Activated T-cell treated with anti-CD3 and anti-CD28 coated beads, Interleukin-2, amount 50 U/mL, for 72 hours (primary cell): ENCODE measurements around the gene CMIP. TPM values are rescaled to one million over a fixed set of nuclear protein-coding genes. Genes with fewer than 3 reads are reported as not detected.
"Not testable (repeated sequence)": the region's sequence is repeated elsewhere in the genome, so short reads cannot be mapped to it uniquely, and the experiment has no call there.

ENCODE experiments used
- ATAC-seq, 2 donors: fragments of 150-1000 bp; cut with Tn5 transposase; replicated peaks in 1 of 2; 2 replicates each; pipeline ENCODE4 v1.10.0; 2021; ENCODE audit warnings: moderate library complexity in 2 of 2, mild to moderate bottlenecking in 1 of 2
- DNase-seq, 2 donors: peaks; one replicate each; pipeline ENCODE4 v3.0.0; 2021 to 2022; ENCODE audit warnings: mixed read lengths in 1 of 2
- H3K27ac Mint-ChIP-seq: one replicate; pipeline ENCODE4 v1.8.0; 2022; ENCODE audit warnings: mild to moderate bottlenecking, moderate library complexity, mixed read lengths
- H3K27me3 Mint-ChIP-seq: one replicate; pipeline ENCODE4 v1.8.0; 2022; ENCODE audit warnings: low read depth, mixed read lengths
- H3K36me3 Mint-ChIP-seq, 2 donors: one replicate each; pipeline ENCODE4 v1.8.0; 2022; ENCODE audit warnings: mixed read lengths in 2 of 2, mild to moderate bottlenecking in 1 of 2; ENCODE audit not compliant: insufficient read depth in 2 of 2
- H3K4me1 Mint-ChIP-seq: one replicate; pipeline ENCODE4 v1.8.0; 2022; ENCODE audit warnings: low read depth, mixed read lengths
- H3K4me3 Mint-ChIP-seq, 2 donors: one replicate each; pipeline ENCODE4 v1.8.0; 2022; ENCODE audit warnings: mild to moderate bottlenecking in 2 of 2, mixed read lengths in 2 of 2, moderate library complexity in 2 of 2
- H3K9me3 Mint-ChIP-seq, 2 donors: one replicate each; pipeline ENCODE4 v1.8.0; 2022; ENCODE audit warnings: mixed read lengths in 2 of 2
- total RNA-seq, 2 donors: library from RNA; stranded (reverse); gene quantifications; one replicate each; pipeline ENCODE4 v1.2.3, GENCODE V29; 2022

Gene CMIP
- total RNA-seq, 2 donors from 2014 or later, result 53.1 to 59.0 TPM

DNA sequence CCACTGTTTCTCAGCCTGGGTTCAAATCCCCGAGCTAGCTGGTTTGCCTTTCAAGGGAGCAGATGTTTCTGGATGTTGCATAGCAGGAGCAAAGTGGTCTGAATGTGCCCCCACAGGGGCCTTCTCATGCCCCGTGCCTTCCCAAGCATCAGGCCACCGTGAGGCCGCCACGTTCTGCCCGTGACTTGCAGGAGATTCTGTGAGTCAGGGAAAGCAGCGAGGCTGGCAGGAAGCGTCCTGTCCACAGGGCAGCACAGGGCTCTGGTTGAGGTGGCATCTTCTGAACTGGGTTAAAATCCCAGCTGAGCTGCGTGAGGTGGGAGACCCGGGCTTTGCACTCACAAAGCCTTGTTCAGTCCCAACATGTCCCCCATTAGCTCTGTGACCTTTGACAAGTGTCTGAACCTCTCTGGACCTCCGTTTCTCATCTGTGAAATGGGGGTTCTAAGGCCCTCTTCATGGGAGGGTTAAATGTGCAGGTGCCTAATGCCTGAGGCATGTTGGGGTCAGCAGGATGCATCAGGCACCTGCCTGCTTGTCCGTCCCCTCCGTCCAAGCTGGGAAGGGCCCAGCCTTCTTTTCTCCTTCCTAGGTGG is 239.7 kb downstream of the CMIP start:
- DNase-seq (no peak), ATAC-seq (no peak)
- Mint-ChIP-seq H3K4me1 (peaks cover 10% of the 10 kb centered on the region), H3K27me3 (no peaks in the 10 kb centered on the region), H3K27ac (peak overlapping the region; percentile 42), H3K36me3 (peaks cover 0 to under 1% of the 10 kb centered on the region in 2 donors), H3K4me3 (no peak overlapping the region), H3K9me3 (no peaks in the 10 kb centered on the region)

DNA sequence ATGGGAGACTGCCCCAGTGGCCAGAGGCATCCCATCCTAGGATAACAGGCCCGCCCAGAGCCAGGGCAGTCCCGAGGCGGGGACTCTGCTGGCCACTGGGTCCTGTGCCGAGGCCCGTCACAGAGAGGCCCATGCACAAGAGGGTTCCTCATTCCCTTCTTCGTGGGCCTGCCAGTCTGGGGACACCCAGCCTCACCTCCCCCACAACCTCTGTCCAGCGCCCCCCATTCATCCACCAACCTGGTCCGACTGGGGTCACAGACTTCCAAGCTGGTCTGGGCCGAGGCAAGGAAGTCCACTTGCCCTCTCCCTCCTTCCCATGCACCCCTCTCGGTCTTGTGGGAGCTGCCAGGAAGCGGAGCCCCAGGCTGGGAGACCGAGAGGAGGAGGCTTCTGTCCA is 240.3 kb downstream of the CMIP start:
- Mint-ChIP-seq H3K27me3 (no peaks in the 10 kb centered on the region), H3K27ac (peak overlapping the region; percentile 42), H3K9me3 (no peaks in the 10 kb centered on the region), H3K4me3 (no peak overlapping the region), H3K4me1 (peaks cover 10% of the 10 kb centered on the region), H3K36me3 (no peaks in the 10 kb centered on the region)
- ATAC-seq, result no peak
- DNase-seq, result no peak

- DNase-seq, result no peak
- Mint-ChIP-seq H3K4me3 (no peak overlapping the region), H3K4me1 (peaks cover 10% of the 10 kb centered on the region), H3K27me3 (no peaks in the 10 kb centered on the region), H3K9me3 (no peaks in the 10 kb centered on the region), H3K27ac (no peak overlapping the region), H3K36me3 (no peaks in the 10 kb centered on the region)
- no peak for ATAC-seq
Observed at GRCh38 chr16:81686391-81687130, 242.0 kb downstream of the CMIP start.

- ATAC-seq, result no peak
- peaks cover 0 to 2% of the 10 kb centered on the region in 2 donors for H3K36me3 Mint-ChIP-seq
Observed at GRCh38 chr16:81687131-81687456, 242.5 kb downstream of the CMIP start.

DNA sequence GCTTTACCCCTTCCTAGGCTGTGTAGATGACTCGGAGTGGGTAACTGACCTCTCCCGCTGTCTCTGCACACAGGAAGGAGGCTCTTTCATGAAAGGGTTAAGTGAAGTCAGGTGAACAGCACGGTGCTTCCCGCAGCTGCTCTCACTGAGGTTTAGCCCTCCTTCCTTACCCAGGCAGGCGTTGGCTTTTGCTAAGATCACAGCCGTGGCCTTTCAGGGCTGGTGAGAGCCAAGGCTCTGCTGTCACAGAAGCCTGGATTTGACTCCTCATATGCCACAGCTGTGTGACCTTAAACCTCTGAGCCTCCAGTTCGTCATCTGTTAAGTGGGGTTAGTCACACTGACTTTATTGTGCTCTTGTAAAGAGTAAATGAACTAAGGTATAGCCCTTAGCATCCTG is 243.6 kb downstream of the CMIP start:
- H3K27ac Mint-ChIP-seq, result peak overlapping the region; percentile 46
- peak; percentile 49 to 58 for DNase-seq
- ATAC-seq, result peak; percentile 93 to 94
- peaks cover 10% of the 10 kb centered on the region for H3K4me1 Mint-ChIP-seq
- H3K4me3 Mint-ChIP-seq, result no peak overlapping the region
- no peaks in the 10 kb centered on the region for H3K27me3 Mint-ChIP-seq
- H3K9me3 Mint-ChIP-seq, result no peaks in the 10 kb centered on the region
- peaks cover 0 to 2% of the 10 kb centered on the region in 2 donors for H3K36me3 Mint-ChIP-seq

More at GRCh38 chr16:81687131-81687456, 242.5 kb downstream of the CMIP start:
- Mint-ChIP-seq H3K4me1 (peaks cover 10% of the 10 kb centered on the region), H3K4me3 (no peak overlapping the region), H3K27ac (no peak overlapping the region), H3K27me3 (no peaks in the 10 kb centered on the region), H3K9me3 (no peaks in the 10 kb centered on the region)
- DNase-seq, result no peak

- not testable (repeated sequence) for H3K4me1 Mint-ChIP-seq, H3K27ac Mint-ChIP-seq, H3K27me3 Mint-ChIP-seq
Observed at GRCh38 chr16:81688839-81689238, 244.2 kb downstream of the CMIP start.

DNA sequence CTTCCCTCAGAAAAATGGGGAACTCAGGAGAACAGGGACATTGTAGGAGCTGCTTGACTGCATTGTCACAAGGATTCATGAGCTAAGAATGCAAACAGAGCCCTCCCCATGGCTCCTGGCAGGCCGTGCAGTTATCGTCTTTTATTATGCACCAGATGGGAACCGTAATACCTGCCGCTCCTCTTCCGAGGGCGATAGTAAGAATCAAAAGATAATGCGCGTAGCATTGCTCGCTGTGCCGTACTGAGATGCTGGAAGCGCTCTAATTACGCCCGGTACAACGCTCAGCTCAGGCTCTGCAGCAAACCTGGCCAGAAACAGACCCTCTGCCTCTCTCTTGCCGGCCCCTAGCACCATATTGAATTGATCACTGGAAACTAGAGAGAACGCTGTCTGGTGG is 247.4 kb downstream of the CMIP start:
- no peaks in the 10 kb centered on the region for H3K27me3 Mint-ChIP-seq
- H3K4me1 Mint-ChIP-seq, result peaks cover 20% of the 10 kb centered on the region
- H3K4me3 Mint-ChIP-seq, result no peak overlapping the region
- no peaks in the 10 kb centered on the region for H3K9me3 Mint-ChIP-seq
- no peak overlapping the region for H3K27ac Mint-ChIP-seq
- DNase-seq (no peak), ATAC-seq (no peak)
- peaks cover 0 to 2% of the 10 kb centered on the region in 2 donors for H3K36me3 Mint-ChIP-seq

More at GRCh38 chr16:81688839-81689238, 244.2 kb downstream of the CMIP start:
- not testable (repeated sequence) for DNase-seq, H3K4me3 Mint-ChIP-seq, ATAC-seq, H3K36me3 Mint-ChIP-seq, H3K9me3 Mint-ChIP-seq

GRCh38 chr16:81692571-81692970 is 248.0 kb downstream of the CMIP start:
- H3K4me1 Mint-ChIP-seq, result peaks cover 20% of the 10 kb centered on the region
- H3K36me3 Mint-ChIP-seq, result peaks cover 0 to 2% of the 10 kb centered on the region in 2 donors
- H3K9me3 Mint-ChIP-seq, result no peaks in the 10 kb centered on the region
- no peak overlapping the region for H3K27ac Mint-ChIP-seq
- no peaks in the 10 kb centered on the region for H3K27me3 Mint-ChIP-seq
- no peak for ATAC-seq
- no peak for DNase-seq
- H3K4me3 Mint-ChIP-seq, result no peak overlapping the region

DNA sequence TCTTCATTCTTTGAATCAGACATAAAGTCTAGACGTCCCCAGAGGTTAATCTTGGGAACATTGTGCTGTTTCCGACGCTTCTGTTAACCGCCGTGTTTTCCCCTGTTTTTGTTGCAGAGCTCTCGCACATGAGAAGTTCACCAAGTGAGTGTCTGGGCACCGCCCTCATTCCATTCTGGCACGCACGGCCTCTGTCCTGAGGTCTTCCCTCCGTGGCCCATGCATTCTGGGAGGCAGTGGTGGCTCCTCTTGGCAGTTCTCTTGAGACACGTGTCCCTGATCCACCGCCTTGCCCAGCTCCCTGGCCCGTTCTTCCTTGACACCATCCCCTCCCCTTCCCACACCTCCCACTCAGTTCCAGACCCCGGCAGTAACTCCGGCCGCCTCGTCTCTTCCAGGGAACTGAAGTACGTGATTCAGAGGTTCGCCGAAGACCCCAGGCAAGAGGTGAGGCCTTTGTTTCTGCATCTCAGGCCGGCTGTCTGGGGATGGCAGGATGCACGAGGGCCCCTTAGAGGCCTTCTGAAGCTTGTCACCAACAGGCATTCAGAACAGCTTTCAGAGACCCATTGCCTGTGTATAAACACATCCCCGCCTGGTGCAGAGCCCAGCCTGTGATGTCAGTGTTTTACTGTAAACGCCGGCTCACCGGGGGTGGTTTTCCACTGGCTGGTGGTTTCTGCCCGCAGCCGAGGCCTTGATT is 248.6 kb downstream of the CMIP start:
- Mint-ChIP-seq H3K4me3 (no peak overlapping the region), H3K9me3 (no peaks in the 10 kb centered on the region), H3K27me3 (no peaks in the 10 kb centered on the region), H3K36me3 (peaks cover 0 to 2% of the 10 kb centered on the region in 2 donors), H3K4me1 (peaks cover 14% of the 10 kb centered on the region), H3K27ac (no peak overlapping the region)
- peak in 1 of 2 donors; percentile 27 for ATAC-seq
- DNase-seq, result no peak

DNA sequence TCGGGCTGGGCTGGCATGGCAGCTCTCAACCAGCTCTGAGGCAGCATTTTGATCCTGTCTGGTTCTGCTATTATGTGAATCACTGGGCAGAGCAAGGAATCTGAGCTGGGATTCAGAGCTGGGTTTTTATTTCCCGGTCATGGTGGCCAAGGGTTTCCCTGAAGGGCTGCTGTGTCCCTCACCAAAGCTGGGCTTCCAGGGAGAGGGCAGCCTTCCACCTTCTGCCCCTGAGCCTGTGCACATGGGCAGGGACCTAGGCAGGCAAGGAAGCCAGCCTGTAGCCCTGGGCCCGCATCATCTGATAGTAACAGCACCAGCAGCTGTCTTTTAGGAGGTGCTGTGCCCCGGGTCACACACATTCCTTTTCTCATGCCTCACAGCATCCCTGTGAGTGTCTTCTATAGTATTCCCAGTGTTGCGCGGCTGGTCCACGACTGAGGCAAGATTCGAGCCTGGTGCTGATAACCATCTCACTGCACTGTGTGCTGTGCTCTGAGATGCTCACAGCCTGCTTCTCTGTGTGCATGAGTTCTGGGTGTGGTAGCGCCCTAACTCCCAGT is 249.2 kb downstream of the CMIP start:
- peaks cover 10% of the 10 kb centered on the region for H3K4me1 Mint-ChIP-seq
- H3K27ac Mint-ChIP-seq, result no peak overlapping the region
- DNase-seq, result no peak
- no peak for ATAC-seq
- H3K36me3 Mint-ChIP-seq, result peaks cover 0 to 2% of the 10 kb centered on the region in 2 donors
- H3K9me3 Mint-ChIP-seq, result no peaks in the 10 kb centered on the region
- H3K4me3 Mint-ChIP-seq, result no peak overlapping the region
- H3K27me3 Mint-ChIP-seq, result no peaks in the 10 kb centered on the region

DNA sequence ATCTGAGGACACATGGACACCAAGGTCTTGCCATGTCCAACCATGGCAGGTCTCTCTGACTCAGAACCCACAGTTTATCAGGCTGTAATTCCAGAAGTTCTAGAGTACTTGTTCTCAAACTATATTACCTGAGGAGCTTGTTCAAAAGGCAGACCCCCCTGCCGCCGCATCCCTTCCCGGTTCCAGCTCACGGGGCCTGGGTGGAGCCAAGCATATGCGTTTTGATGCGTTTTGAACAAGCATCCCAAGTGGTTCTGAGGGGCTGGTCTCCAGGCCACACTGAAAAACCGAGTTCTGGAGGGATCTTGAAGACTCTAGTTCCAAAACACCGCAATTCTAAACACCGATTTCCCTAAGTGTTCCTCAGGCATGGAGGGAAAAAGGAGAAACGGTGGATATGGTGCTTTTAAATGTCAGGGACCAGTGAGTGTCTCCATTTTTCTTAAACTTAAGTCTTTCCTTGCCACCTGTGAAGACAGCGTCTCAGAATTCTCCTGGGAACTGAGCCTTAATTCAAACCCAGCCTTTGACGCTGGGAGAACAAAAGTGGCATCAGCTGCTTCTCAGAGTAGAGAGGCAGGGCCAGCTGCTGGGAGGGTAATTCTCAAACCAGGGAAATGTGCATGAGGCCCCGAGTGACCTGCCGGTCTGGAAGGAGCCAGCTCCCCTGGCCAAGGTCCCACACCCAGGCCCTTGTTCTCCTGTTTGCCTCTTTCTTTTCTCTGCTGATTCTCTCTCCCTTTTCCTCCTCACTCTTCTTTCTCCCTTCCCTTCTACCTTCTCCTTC is 250.1 kb downstream of the CMIP start:
- DNase-seq, result no peak

GRCh38 chr16:81695321-81696165 is 250.9 kb downstream of the CMIP start:
- Mint-ChIP-seq H3K27ac (peak overlapping the region; percentile 76), H3K36me3 (peaks cover 0 to 2% of the 10 kb centered on the region in 2 donors), H3K4me3 (no peak overlapping the region), H3K27me3 (no peaks in the 10 kb centered on the region), H3K4me1 (peaks cover 10% of the 10 kb centered on the region), H3K9me3 (no peaks in the 10 kb centered on the region)
- ATAC-seq (no peak), DNase-seq (no peak)

More for the DNA sequence above, 250.1 kb downstream of the CMIP start:
- peaks cover 10% of the 10 kb centered on the region for H3K4me1 Mint-ChIP-seq
- no peaks in the 10 kb centered on the region for H3K27me3 Mint-ChIP-seq
- no peak overlapping the region for H3K4me3 Mint-ChIP-seq
- H3K36me3 Mint-ChIP-seq, result peaks cover 0 to 2% of the 10 kb centered on the region in 2 donors
- no peaks in the 10 kb centered on the region for H3K9me3 Mint-ChIP-seq
- peak overlapping the region; percentile 64 for H3K27ac Mint-ChIP-seq
- no peak for ATAC-seq
